Thyroid gland (tissue), 4 donors: ENCODE measurements around the gene PSMD3.

ENCODE experiments used
- POLR2A ChIP-seq, 2 donors: fragments of 450-650 bp; IDR thresholded peaks; one replicate each; pipeline ENCODE4 v1.6.1; 2017; ENCODE audit warnings: antibody characterized with exemption in 2 of 2, mild to moderate bottlenecking in 2 of 2, moderate library complexity in 1 of 2
- TF ChIP-seq, protein P1 (sequence below), 6 experiments: fragments of 200-600 bp in 3 of 6; fragments of 450-650 bp in 3 of 6; sonication (generic) in 3 of 6; IDR thresholded peaks; one replicate each; pipeline ENCODE4 v1.5.1; 2016 to 2019; ENCODE audit warnings: antibody characterized with exemption in 6 of 6, mild to moderate bottlenecking in 2 of 6, inconsistent platforms in 1 of 6, moderate library complexity in 1 of 6

DNA sequence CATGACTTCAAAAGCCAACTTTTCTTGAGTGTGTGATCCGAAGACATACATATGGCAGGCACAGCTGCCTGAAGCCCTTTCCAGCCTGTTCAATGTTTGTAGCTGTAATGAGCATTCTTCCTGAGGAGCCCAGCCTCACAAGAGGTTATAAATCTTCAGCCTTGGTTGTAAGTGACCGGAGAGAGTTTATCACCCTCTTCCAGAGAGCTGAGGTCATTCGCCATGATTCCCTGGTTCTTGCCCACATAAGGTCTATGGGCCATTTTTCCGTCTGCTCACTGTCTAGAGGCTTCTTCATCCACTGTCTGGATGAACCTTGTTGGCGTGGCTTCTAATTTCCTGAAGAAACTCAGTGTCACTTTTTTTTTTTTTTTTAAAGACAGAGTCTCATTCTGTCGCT lies 24.9 kb downstream of the PSMD3 start:
- TF ChIP-seq, protein P1, sequence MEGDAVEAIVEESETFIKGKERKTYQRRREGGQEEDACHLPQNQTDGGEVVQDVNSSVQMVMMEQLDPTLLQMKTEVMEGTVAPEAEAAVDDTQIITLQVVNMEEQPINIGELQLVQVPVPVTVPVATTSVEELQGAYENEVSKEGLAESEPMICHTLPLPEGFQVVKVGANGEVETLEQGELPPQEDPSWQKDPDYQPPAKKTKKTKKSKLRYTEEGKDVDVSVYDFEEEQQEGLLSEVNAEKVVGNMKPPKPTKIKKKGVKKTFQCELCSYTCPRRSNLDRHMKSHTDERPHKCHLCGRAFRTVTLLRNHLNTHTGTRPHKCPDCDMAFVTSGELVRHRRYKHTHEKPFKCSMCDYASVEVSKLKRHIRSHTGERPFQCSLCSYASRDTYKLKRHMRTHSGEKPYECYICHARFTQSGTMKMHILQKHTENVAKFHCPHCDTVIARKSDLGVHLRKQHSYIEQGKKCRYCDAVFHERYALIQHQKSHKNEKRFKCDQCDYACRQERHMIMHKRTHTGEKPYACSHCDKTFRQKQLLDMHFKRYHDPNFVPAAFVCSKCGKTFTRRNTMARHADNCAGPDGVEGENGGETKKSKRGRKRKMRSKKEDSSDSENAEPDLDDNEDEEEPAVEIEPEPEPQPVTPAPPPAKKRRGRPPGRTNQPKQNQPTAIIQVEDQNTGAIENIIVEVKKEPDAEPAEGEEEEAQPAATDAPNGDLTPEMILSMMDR (IDR thresholded peaks at IDR 0.05) = no peak
- no peak for TF ChIP-seq POLR2A (IDR thresholded peaks at IDR 0.05)
